Measurements from ENCODE around the gene FKBP8. TPM values are rescaled to one million over a fixed set of nuclear protein-coding genes. Genes with fewer than 3 reads are reported as not detected.
"Not testable (repeated sequence)": the region's sequence is repeated elsewhere in the genome, so short reads cannot be mapped to it uniquely, and the experiment has no call there.

FKBP8 gene
- total and polyA plus RNA-seq, 8 donors, result 87.8 to 819 (median 223) TPM

DNA sequence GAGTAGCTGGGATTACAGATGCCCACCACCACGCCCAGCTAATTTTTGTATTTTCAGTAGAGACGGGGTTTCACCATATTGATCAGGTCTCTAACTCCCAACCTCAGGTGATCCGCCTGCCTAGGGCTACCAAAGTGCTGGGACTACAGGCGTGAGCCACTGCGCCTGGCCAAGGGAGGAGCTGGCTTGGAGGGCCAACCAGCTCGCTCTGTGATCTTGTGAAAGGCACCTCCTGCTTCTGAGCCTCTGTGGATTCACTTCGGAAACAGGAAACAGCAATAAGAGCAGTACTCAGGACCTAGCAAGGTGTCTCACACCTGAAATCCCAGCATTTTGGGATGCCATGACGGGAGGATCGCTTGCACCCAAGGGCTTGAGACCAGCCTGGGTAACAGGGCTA, 19.5 kb downstream of the FKBP8 start:
- WGBS, 5 donors, result 79 to 92% (median 90%) methylated on average over 9 of the region's 9 CpGs
- TF ChIP-seq POLR2A (IDR thresholded peaks at IDR 0.05) (no peak), POLR2AphosphoS5 (IDR thresholded peaks at IDR 0.05) (no peak), EP300 (IDR thresholded peaks at IDR 0.05) (no peak)
- TF ChIP-seq, protein P1, sequence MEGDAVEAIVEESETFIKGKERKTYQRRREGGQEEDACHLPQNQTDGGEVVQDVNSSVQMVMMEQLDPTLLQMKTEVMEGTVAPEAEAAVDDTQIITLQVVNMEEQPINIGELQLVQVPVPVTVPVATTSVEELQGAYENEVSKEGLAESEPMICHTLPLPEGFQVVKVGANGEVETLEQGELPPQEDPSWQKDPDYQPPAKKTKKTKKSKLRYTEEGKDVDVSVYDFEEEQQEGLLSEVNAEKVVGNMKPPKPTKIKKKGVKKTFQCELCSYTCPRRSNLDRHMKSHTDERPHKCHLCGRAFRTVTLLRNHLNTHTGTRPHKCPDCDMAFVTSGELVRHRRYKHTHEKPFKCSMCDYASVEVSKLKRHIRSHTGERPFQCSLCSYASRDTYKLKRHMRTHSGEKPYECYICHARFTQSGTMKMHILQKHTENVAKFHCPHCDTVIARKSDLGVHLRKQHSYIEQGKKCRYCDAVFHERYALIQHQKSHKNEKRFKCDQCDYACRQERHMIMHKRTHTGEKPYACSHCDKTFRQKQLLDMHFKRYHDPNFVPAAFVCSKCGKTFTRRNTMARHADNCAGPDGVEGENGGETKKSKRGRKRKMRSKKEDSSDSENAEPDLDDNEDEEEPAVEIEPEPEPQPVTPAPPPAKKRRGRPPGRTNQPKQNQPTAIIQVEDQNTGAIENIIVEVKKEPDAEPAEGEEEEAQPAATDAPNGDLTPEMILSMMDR (IDR thresholded peaks at IDR 0.05), result no peak
- Histone ChIP-seq H3K27ac (no peak overlapping the region), H3K4me3 (no peak overlapping the region), H3K4me1 (peaks cover 15 to 29% (median 24%) of the 10 kb centered on the region in 4 donors), H3K36me3 (no peaks in the 10 kb centered on the region), H3K9me3 (no peaks in the 10 kb centered on the region), H3K27me3 (no peaks in the 10 kb centered on the region)
- intact Hi-C loops (cut with DNase I; ENCODE audit: low total_unique reads), result no loop called here
- DNase-seq, result no peak

DNA sequence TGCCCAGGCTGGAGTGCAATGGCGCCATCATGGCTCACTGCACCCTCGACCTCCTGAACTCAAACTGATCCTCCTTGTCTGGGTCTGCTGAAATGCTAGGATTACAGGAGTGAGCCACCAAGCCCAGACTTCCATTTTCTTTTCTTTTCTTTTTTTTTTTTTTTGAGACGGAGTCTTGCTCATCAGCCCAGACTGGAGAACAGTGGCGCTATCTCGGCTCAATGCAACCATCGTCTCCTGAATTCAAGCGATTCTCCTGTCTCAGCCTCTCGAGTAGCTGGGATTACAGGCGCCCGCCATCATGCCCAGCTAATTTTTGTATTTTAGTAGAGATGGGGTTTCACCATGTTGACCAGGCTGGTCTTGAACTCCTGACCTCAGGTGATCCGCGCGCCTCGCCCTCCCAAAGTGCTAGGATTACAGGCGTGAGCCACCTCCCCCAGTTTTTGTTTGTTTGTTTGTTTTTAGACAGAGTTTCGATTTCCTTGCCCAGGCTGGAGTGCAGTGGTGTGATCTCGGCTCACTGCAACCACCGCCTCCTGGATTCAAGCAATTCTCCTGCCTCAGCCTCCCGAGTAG, 20.4 kb downstream of the FKBP8 start:
- WGBS, 5 donors, result 59 to 70% (median 61%) methylated on average over 19 of the region's 19 CpGs
- peaks cover 18 to 32% (median 30%) of the 10 kb centered on the region in 4 donors for H3K4me1 ChIP-seq
- DNase-seq; H3K36me3 ChIP-seq; H3K27me3 ChIP-seq; intact Hi-C loops (cut with DNase I; ENCODE audit: low total_unique reads); H3K9me3 ChIP-seq: not testable (repeated sequence)
- peak overlapping the region; percentile 35 to 100 (median 60) for H3K27ac ChIP-seq
- H3K4me3 ChIP-seq, result peak overlapping the region in 2 of 4 donors; percentile 6 to 16

DNA sequence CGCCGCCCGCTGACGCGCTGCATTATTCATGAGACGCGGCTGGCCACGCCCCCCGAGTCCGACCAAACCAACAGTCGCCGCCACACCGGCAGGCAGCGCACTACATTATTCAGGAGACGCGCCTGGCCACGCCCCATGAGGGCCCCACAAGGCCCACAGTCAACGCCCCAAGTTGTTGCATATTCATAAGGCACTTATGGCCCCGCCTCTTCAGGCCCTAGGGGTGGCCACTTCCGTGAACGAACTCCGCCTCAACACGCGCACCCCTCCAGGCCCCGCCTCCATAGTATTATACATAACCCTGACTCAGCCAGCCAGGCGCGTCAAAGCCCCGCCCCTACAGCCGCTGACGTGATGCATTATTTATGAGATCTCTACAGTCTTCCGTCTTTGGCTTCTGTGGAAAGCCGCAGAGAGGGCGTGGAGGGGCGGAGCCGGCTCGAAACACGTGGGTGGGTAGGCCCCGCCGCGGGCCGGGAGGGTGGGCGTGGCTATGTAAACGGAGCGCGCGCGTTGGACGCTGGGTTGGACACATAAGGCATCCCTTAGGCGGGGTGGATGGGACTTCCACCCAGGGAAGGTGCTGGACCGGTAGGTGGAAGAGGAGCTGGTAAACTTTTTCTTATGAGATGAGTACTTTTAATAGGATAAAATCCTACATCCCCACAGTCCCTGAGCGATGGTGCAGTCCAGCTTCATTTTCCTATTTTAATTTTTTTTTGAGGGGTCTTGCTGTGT, 21.1 kb downstream of the FKBP8 start:
- Histone ChIP-seq H3K4me3 (peak overlapping the region; percentile 73 to 99 (median 91)), H3K4me1 (peaks cover 18 to 37% (median 33%) of the 10 kb centered on the region in 4 donors)
- intact Hi-C loops (cut with DNase I; ENCODE audit: low total_unique reads), result no loop called here

DNA sequence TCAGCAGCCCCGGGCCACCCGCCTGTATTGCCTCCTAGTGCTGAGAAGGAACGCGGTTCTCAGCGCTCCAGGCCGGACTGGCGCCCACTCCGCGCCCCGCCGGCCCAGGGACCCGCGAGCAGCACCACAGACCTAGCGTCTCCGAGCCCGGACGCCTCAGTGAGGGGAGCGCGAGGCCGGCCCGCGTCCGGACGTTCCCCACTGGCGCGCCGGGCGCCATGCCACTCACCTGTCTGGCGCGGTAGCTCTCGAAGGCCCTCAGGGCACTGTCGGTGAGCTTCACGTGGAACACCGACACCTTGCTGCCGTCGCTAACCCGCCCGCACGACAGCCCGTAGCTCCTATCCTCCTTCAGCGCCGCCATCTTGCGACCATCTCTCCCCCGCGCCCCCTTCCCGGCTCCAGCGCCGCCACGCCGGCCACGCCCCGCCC, 21.7 kb downstream of the FKBP8 start, which contains the start of gene ELL:
Gene ELL, minus strand, starts transcription at position 379 of the 432 bp plus-strand sequence. Its CDS starts 15 bp downstream, at position 364.
- Histone ChIP-seq H3K9me3 (no peaks in the 10 kb centered on the region), H3K27me3 (no peaks in the 10 kb centered on the region), H3K4me3 (peak within 1 kb of the TSS; percentile 73 to 99 (median 91)), H3K36me3 (no peaks in the 10 kb centered on the region), H3K27ac (peak within 1 kb of the TSS; percentile 97 to 100 (median 99)), H3K4me1 (peaks cover 18 to 43% (median 39%) of the 10 kb centered on the region in 4 donors)
- intact Hi-C loops (cut with DNase I; ENCODE audit: low total_unique reads), result no loop called here
- TF ChIP-seq POLR2A (IDR thresholded peaks at IDR 0.05) (peak in 2 of 4 donors; percentile 79 to 85), EP300 (IDR thresholded peaks at IDR 0.05) (no peak), POLR2AphosphoS5 (IDR thresholded peaks at IDR 0.05) (peak; percentile 68 to 95 (median 77))
- TF ChIP-seq, protein P1 (IDR thresholded peaks at IDR 0.05), result no peak
- no peak for DNase-seq
- 0 to 1% (median 0%) methylated on average over 21 to 52 of the region's 52 CpGs for WGBS, 5 donors

More for the DNA sequence above, 21.1 kb downstream of the FKBP8 start:
- TF ChIP-seq, protein P1 (IDR thresholded peaks at IDR 0.05), result peak in 1 of 7 experiments; percentile 30
- TF ChIP-seq POLR2AphosphoS5 (IDR thresholded peaks at IDR 0.05) (peak; percentile 42 to 86 (median 50)), POLR2A (IDR thresholded peaks at IDR 0.05) (no peak), EP300 (IDR thresholded peaks at IDR 0.05) (no peak)
- H3K36me3 ChIP-seq, result no peaks in the 10 kb centered on the region
- no peaks in the 10 kb centered on the region for H3K27me3 ChIP-seq
- H3K27ac ChIP-seq, result peak overlapping the region; percentile 97 to 100 (median 99)
- no peaks in the 10 kb centered on the region for H3K9me3 ChIP-seq
- WGBS, 5 donors, result 1 to 2% (median 1%) methylated on average over 37 to 51 of the region's 51 CpGs
- peak; percentile 100 for DNase-seq
